Measurements from ENCODE around the gene NT5DC3. TPM values are rescaled to one million over a fixed set of nuclear protein-coding genes. Genes with fewer than 3 reads are reported as not detected.

Gene NT5DC3
- total and polyA plus RNA-seq, 9 of the 15 experiments (the other 6 are each of a cell fraction or from before 2014, with no cell fraction given) = 6.3 to 33.5 (median 24.5) TPM

- Histone ChIP-seq H3K9me3 (replicated peaks; ENCODE audit: control insufficient read depth, insufficient read depth, low read depth, low read length) (peaks cover 4% of the 10 kb centered on the region; the same call in 1 of the 2 replicates), H2AFZ (ENCODE audit: low read depth, low read length) (no peak overlapping the region), H3K9me1 (ENCODE audit: control insufficient read depth, insufficient read depth, low read length) (no peaks in the 10 kb centered on the region), H4K20me1 (replicated peaks; ENCODE audit: control insufficient read depth, insufficient read depth, low read length) (0 out of 2 replicates have a peak, but pooled peaks cover 2% of the 10 kb centered on the region), H3K79me2 (ENCODE audit: control insufficient read depth, insufficient read depth, low read length) (peaks cover 100% of the 10 kb centered on the region), H3K4me3 (no peak overlapping the region), H3K9ac (ENCODE audit: insufficient read depth in 1 of 2, low read depth in 2 of 2, low read length in 2 of 2) (no peak overlapping the region), H3K27ac (ENCODE audit: extremely low read depth, low read depth, low read length) (no peak overlapping the region), H3K36me3 (ENCODE audit: control insufficient read depth, insufficient read depth, low read length) (peaks cover 29% of the 10 kb centered on the region), H3K4me1 (replicated peaks in 1 of 2; ENCODE audit: control insufficient read depth in 2 of 2, insufficient read depth in 2 of 2, low read length in 2 of 2) (peaks cover 2 to 6% of the 10 kb centered on the region in 2 experiments; a peak in 3 of 5 replicates), H3K4me2 (ENCODE audit: insufficient read depth, low read length) (no peak overlapping the region), H3K27me3 (ENCODE audit: control insufficient read depth in 2 of 2, insufficient read depth in 2 of 2, low read length in 2 of 2) (no peaks in the 10 kb centered on the region)
- intact Hi-C loops (cut with micrococcal nuclease) (no loop called here), in situ Hi-C loops (cut with MboI) (no loop called here)
- DNase-seq (ENCODE audit: extremely low read depth in 1 of 4, low spot score in 3 of 4) (no peak), ATAC-seq (no peak), FAIRE-seq (no peak)
- 91% methylated on average over 5 of the region's 5 CpGs for WGBS (ENCODE audit: insufficient coverage, low coverage, missing lambda C conversion rate)
- TF ChIP-seq SOX6 (IDR thresholded peaks at IDR 0.05) = no peak
- no peak for TF ChIP-seq DEAF1 (CRISPR knock-in tag; IDR thresholded peaks at IDR 0.05)
- TF ChIP-seq U2AF2 (optimal IDR thresholded peaks at IDR 0.05; ENCODE audit: low read depth, low read length) = no peak
- peak; percentile 73 for TF ChIP-seq RBM25 (IDR thresholded peaks at IDR 0.05; ENCODE audit: low read depth, low read length, severe bottlenecking)
- ChIA-PET POLR2A (interaction anchor here (0.8 kb wide), 1 partner anchor 213 kb away, joined by 3 read pairs; no protein-coding TSS in a partner anchor), CTCF (ENCODE audit: low intra/inter-chr PET ratio) (no interaction called here)
- no TSS peak for BruUV-seq (replicated peaks)
Measured at GRCh38 chr12:103830025-103830725, 10.9 kb downstream of the NT5DC3 start.
